Caco-2 (cell line): Measurements from ENCODE around the gene TRIO. TPM values are rescaled to one million over a fixed set of nuclear protein-coding genes. Genes with fewer than 3 reads are reported as not detected.

Experiments
- BruUV-seq: library from RNA; stranded (reverse); fragments of 400-500 nt; replicated peaks from 2 replicates; lab custom pipeline; 2021; lab: Mats Ljungman, UMichigan
- CTCF ChIA-PET: fragments of 300-600 bp; sonication (Branson Sonifier 250); formaldehyde crosslinking; loops from one replicate; lab custom pipeline; 2022; ENCODE audit warnings: antibody characterized with exemption; lab: Charles Lee
- POLR2A ChIA-PET: fragments of 300-600 bp; sonication (Branson Sonifier 250); formaldehyde crosslinking; loops from one replicate; lab custom pipeline; 2022; ENCODE audit warnings: antibody characterized with exemption; lab: Charles Lee
- DNase-seq, 2 experiments: peaks; one replicate each; pipeline versions ENCODE4 v3.0.0 to v3.0.0-alpha.2; 2020 to 2022
- H3K27me3 ChIP-seq: replicated peaks from 2 replicates; pipeline ENCODE4 v1.6.0; 2011; ENCODE audit warnings: low read length; ENCODE audit not compliant: control insufficient read depth, insufficient read depth
- H3K36me3 ChIP-seq: 2 replicates; pipeline ENCODE4 v1.5.1; 2011; ENCODE audit warnings: low read length; ENCODE audit not compliant: control insufficient read depth, insufficient read depth
- H3K4me1 ChIP-seq: fragments of 250-450 bp; sonication (Bioruptor Pico); 2 replicates; pipeline ENCODE4 v1.5.1; 2020; ENCODE audit warnings: mild to moderate bottlenecking
- H3K4me3 ChIP-seq: 2 replicates; pipeline ENCODE4 v1.5.1; 2011; ENCODE audit warnings: low read depth, mild to moderate bottlenecking, control low read depth, low read length
- H3K9me3 ChIP-seq: fragments of 250-450 bp; sonication (Bioruptor Pico); 2 replicates; pipeline ENCODE4 v1.5.1; 2020; ENCODE audit warnings: mild to moderate bottlenecking, moderate library complexity
- H3K27ac Mint-ChIP-seq: one replicate; pipeline ENCODE4 v1.8.0; 2022; ENCODE audit warnings: mixed read lengths; ENCODE audit not compliant: unreplicated experiment
- H3K27me3 Mint-ChIP-seq: one replicate; pipeline ENCODE4 v1.8.0; 2022; ENCODE audit warnings: mixed read lengths; ENCODE audit not compliant: insufficient read depth, unreplicated experiment
- H3K36me3 Mint-ChIP-seq: one replicate; pipeline ENCODE4 v1.8.0; 2022; ENCODE audit warnings: mild to moderate bottlenecking, mixed read lengths; ENCODE audit not compliant: insufficient read depth, unreplicated experiment
- H3K4me1 Mint-ChIP-seq: one replicate; pipeline ENCODE4 v1.8.0; 2022; ENCODE audit warnings: low read depth, mixed read lengths; ENCODE audit not compliant: unreplicated experiment
- H3K4me3 Mint-ChIP-seq: one replicate; pipeline ENCODE4 v1.8.0; 2022; ENCODE audit warnings: mild to moderate bottlenecking, moderate library complexity, mixed read lengths; ENCODE audit not compliant: unreplicated experiment
- H3K9me3 Mint-ChIP-seq: one replicate; pipeline ENCODE4 v1.8.0; 2022; ENCODE audit warnings: mixed read lengths; ENCODE audit not compliant: unreplicated experiment
- CTCF ChIP-seq, 2 experiments: fragments of 200-600 bp in 1 of 2; IDR thresholded peaks; 1 replicate in 1 of 2; 2 replicates in 1 of 2; pipeline versions ENCODE4 v1.5.1 to v1.8.0; 2011 to 2022; ENCODE audit warnings: antibody characterized with exemption in 1 of 2, control low read depth in 1 of 2, inconsistent platforms in 1 of 2, low read depth in 1 of 2, low read length in 1 of 2, mild to moderate bottlenecking in 1 of 2, moderate library complexity in 1 of 2; ENCODE audit not compliant: insufficient read depth in 1 of 2, severe bottlenecking in 1 of 2, unreplicated experiment in 1 of 2
- intact Hi-C: fragments of 100-400 bp; cut with micrococcal nuclease; formaldehyde crosslinking; loops from one replicate; pipeline ENCODE4 v1.10.0; 2022; ENCODE audit not compliant: unreplicated experiment
- total RNA-seq: library from RNA; stranded (reverse); gene quantifications from 2 replicates; pipeline ENCODE4 v1.2.3, GENCODE V29; 2022

Gene TRIO
- total RNA-seq, 1 experiment from 2014 or later = 92.0 TPM

GRCh38 chr5:14280294-14280854, 137.2 kb downstream of the TRIO start:
- no peaks in the 10 kb centered on the region; the same call in 1 of the 2 replicates for H3K36me3 ChIP-seq
- Mint-ChIP-seq H3K27ac (no peak overlapping the region), H3K9me3 (no peaks in the 10 kb centered on the region), H3K36me3 (peaks cover 30% of the 10 kb centered on the region), H3K4me3 (no peak overlapping the region), H3K4me1 (peaks cover 26% of the 10 kb centered on the region), H3K27me3 (no peaks in the 10 kb centered on the region)
- H3K9me3 ChIP-seq = no peaks in the 10 kb centered on the region
- POLR2A ChIA-PET = no interaction called here
- CTCF ChIA-PET = no interaction called here
- intact Hi-C loops = no loop called here
- no peak overlapping the region for H3K4me3 ChIP-seq
- no peak for DNase-seq
- no peak for TF ChIP-seq CTCF (IDR thresholded peaks at IDR 0.05; ENCODE audit: insufficient read depth in 1 of 2, low read depth in 1 of 2, low read length in 1 of 2, severe bottlenecking in 1 of 2, unreplicated experiment in 1 of 2)
- H3K4me1 ChIP-seq = peaks cover 7% of the 10 kb centered on the region
- H3K27me3 ChIP-seq = no peaks in the 10 kb centered on the region
- BruUV-seq = no TSS peak

GRCh38 chr5:14281746-14282181, 138.6 kb downstream of the TRIO start:
- H3K4me3 ChIP-seq = no peak overlapping the region
- Mint-ChIP-seq H3K4me1 (peaks cover 26% of the 10 kb centered on the region), H3K27ac (no peak overlapping the region), H3K27me3 (no peaks in the 10 kb centered on the region), H3K36me3 (peaks cover 37% of the 10 kb centered on the region), H3K9me3 (no peaks in the 10 kb centered on the region), H3K4me3 (no peak overlapping the region)
- no peaks in the 10 kb centered on the region for H3K27me3 ChIP-seq
- ChIA-PET CTCF (no interaction called here), POLR2A (no interaction called here)
- no peak for DNase-seq
- intact Hi-C loops = no loop called here
- BruUV-seq = no TSS peak
- H3K9me3 ChIP-seq = no peaks in the 10 kb centered on the region
- no peaks in the 10 kb centered on the region; the same call in 1 of the 2 replicates for H3K36me3 ChIP-seq
- H3K4me1 ChIP-seq = peaks cover 7% of the 10 kb centered on the region
- TF ChIP-seq CTCF (IDR thresholded peaks at IDR 0.05; ENCODE audit: insufficient read depth in 1 of 2, low read depth in 1 of 2, low read length in 1 of 2, severe bottlenecking in 1 of 2, unreplicated experiment in 1 of 2) = no peak

- Mint-ChIP-seq H3K27me3 (no peaks in the 10 kb centered on the region), H3K9me3 (no peaks in the 10 kb centered on the region), H3K27ac (no peak overlapping the region), H3K4me3 (no peak overlapping the region), H3K36me3 (peaks cover 44% of the 10 kb centered on the region), H3K4me1 (peaks cover 23% of the 10 kb centered on the region)
- ChIA-PET POLR2A (no interaction called here), CTCF (no interaction called here)
- Histone ChIP-seq H3K36me3 (no peaks in the 10 kb centered on the region; the same call in 1 of the 2 replicates), H3K4me1 (peaks cover 7% of the 10 kb centered on the region), H3K9me3 (no peaks in the 10 kb centered on the region), H3K4me3 (no peak overlapping the region), H3K27me3 (no peaks in the 10 kb centered on the region)
- DNase-seq = no peak
- intact Hi-C loops = no loop called here
- TF ChIP-seq CTCF (IDR thresholded peaks at IDR 0.05; ENCODE audit: insufficient read depth in 1 of 2, low read depth in 1 of 2, low read length in 1 of 2, severe bottlenecking in 1 of 2, unreplicated experiment in 1 of 2) = no peak
- BruUV-seq = no TSS peak
Measured at GRCh38 chr5:14283139-14283538, 140.0 kb downstream of the TRIO start.
